Measurements from ENCODE around the gene SLC25A18. TPM values are rescaled to one million over a fixed set of nuclear protein-coding genes. Genes with fewer than 3 reads are reported as not detected.
A peak's percentile ranks its signal among the peaks of the same experiment; 100 is the strongest.

SLC25A18 gene
- total RNA-seq, 1 donor from 2014 or later = 0.27 TPM

- intact Hi-C loops (cut with micrococcal nuclease) = loop anchor here (5.0 kb wide), 1 partner anchor 433 kb away; the partner anchor contains the start of gene HDHD5
- ChIA-PET POLR2A (no interaction called here), CTCF (no interaction called here)
- peaks cover 45% of the 10 kb centered on the region for H3K36me3 Mint-ChIP-seq (ENCODE audit: low read depth)
- DNase-seq (no peak), ATAC-seq (ENCODE audit: low read depth) (no peak)
- no peak overlapping the region for H3K4me3 Mint-ChIP-seq
- no peak for TF ChIP-seq CTCF (IDR thresholded peaks at IDR 0.05)
- H3K27ac Mint-ChIP-seq = no peak overlapping the region
- H3K9me3 Mint-ChIP-seq = no peaks in the 10 kb centered on the region
- no peaks in the 10 kb centered on the region for H3K27me3 Mint-ChIP-seq
- H3K4me1 Mint-ChIP-seq = peaks cover 18% of the 10 kb centered on the region
These were observed 26.6 kb downstream of the SLC25A18 start for GRCh38 chr22:17589810-17590375.

- no peak for DNase-seq
- Mint-ChIP-seq H3K36me3 (ENCODE audit: low read depth) (peaks cover 48% of the 10 kb centered on the region), H3K4me1 (peaks cover 25% of the 10 kb centered on the region), H3K27me3 (no peaks in the 10 kb centered on the region), H3K9me3 (no peaks in the 10 kb centered on the region), H3K27ac (no peak overlapping the region), H3K4me3 (no peak overlapping the region)
- no peak for TF ChIP-seq CTCF (IDR thresholded peaks at IDR 0.05)
- intact Hi-C loops (cut with micrococcal nuclease) = loop anchor here (5.0 kb wide), 1 partner anchor 433 kb away; the partner anchor contains the start of gene HDHD5
- ChIA-PET POLR2A (no interaction called here), CTCF (no interaction called here)
- ATAC-seq (ENCODE audit: low read depth) = no peak
These were observed 27.3 kb downstream of the SLC25A18 start for GRCh38 chr22:17590586-17590985.

- Mint-ChIP-seq H3K4me3 (no peak overlapping the region), H3K4me1 (peaks cover 33% of the 10 kb centered on the region), H3K27me3 (no peaks in the 10 kb centered on the region), H3K9me3 (no peaks in the 10 kb centered on the region), H3K36me3 (ENCODE audit: low read depth) (peaks cover 60% of the 10 kb centered on the region), H3K27ac (no peak overlapping the region)
- DNase-seq = no peak
- no peak for ATAC-seq (ENCODE audit: low read depth)
- intact Hi-C loops (cut with micrococcal nuclease) = loop anchor here (5.0 kb wide), 1 partner anchor 435 kb away; the partner anchor contains the start of gene HDHD5
- CTCF ChIA-PET = no interaction called here
- TF ChIP-seq CTCF (IDR thresholded peaks at IDR 0.05) = no peak
- POLR2A ChIA-PET = interaction anchor here (0.6 kb wide), 1 partner anchor 34 kb away, joined by 5 read pairs; no protein-coding TSS in a partner anchor
These were observed 28.9 kb downstream of the SLC25A18 start for GRCh38 chr22:17592201-17592600.

- DNase-seq (no peak), ATAC-seq (ENCODE audit: low read depth) (no peak)
- H3K4me1 Mint-ChIP-seq = peaks cover 33% of the 10 kb centered on the region
- no peak for TF ChIP-seq CTCF (IDR thresholded peaks at IDR 0.05)
- H3K4me3 Mint-ChIP-seq = no peak overlapping the region
- ChIA-PET CTCF (no interaction called here), POLR2A (no interaction called here)
- peaks cover 87% of the 10 kb centered on the region for H3K36me3 Mint-ChIP-seq (ENCODE audit: low read depth)
- intact Hi-C loops (cut with micrococcal nuclease) = no loop called here
- H3K27ac Mint-ChIP-seq = peak overlapping the region; percentile 35
- H3K9me3 Mint-ChIP-seq = no peaks in the 10 kb centered on the region
- H3K27me3 Mint-ChIP-seq = no peaks in the 10 kb centered on the region
These were observed 32.9 kb downstream of the SLC25A18 start for GRCh38 chr22:17596226-17596625.

- DNase-seq (no peak), ATAC-seq (ENCODE audit: low read depth) (no peak)
- intact Hi-C loops (cut with micrococcal nuclease) = no loop called here
- no peak for TF ChIP-seq CTCF (IDR thresholded peaks at IDR 0.05)
- Mint-ChIP-seq H3K4me1 (peaks cover 33% of the 10 kb centered on the region), H3K4me3 (no peak overlapping the region), H3K36me3 (ENCODE audit: low read depth) (peaks cover 79% of the 10 kb centered on the region), H3K9me3 (no peaks in the 10 kb centered on the region), H3K27ac (no peak overlapping the region), H3K27me3 (no peaks in the 10 kb centered on the region)
- ChIA-PET CTCF (no interaction called here), POLR2A (interaction anchor here (0.6 to 1.2 kb wide), 2 partner anchors 42 to 88 kb away, joined by 3 read pairs; partner anchors contain the start of gene BCL2L13)
These were observed 33.9 kb downstream of the SLC25A18 start for GRCh38 chr22:17597217-17597616.

Data from activated B cell treated with CpG ODN at 0.5 μM for 24 hours (primary cell).